GM12878 (cell line): ENCODE results near the gene PRKAG2. TPM values are rescaled to one million over a fixed set of nuclear protein-coding genes. Genes with fewer than 3 reads are reported as not detected.

Experiments used
- ATAC-seq: fragments of 200-7000 bp; cut with Tn5 transposase; 3 replicates; pipeline ENCODE4 v1.9.1; 2020; ENCODE audit warnings: mild to moderate bottlenecking, moderate library complexity
- BruUV-seq: library from RNA; stranded (reverse); fragments of 400-500 nt; replicated peaks from 2 replicates; lab custom pipeline; 2021; lab: Mats Ljungman, UMichigan
- CTCF ChIA-PET: fragments of 300-600 bp; sonication (Branson Sonifier 250); formaldehyde crosslinking; extraction: SDS; loops from one replicate; lab custom pipeline; 2021; ENCODE audit warnings: inconsistent platforms; lab: Yijun Ruan, JAX
- POLR2A ChIA-PET: fragments of 350-600 bp; formaldehyde crosslinking; extraction: SDS; loops from one replicate; lab custom pipeline; 2021; ENCODE audit warnings: inconsistent platforms; lab: Charles Lee
- RAD21 ChIA-PET: fragments of 300-600 bp; sonication (Branson Sonifier 250); formaldehyde crosslinking; loops from one replicate; lab custom pipeline; 2023; ENCODE audit warnings: antibody characterized with exemption; ENCODE audit not compliant: unreplicated experiment; lab: Charles Lee
- SMC1A ChIA-PET: fragments of 300-600 bp; sonication (Branson Sonifier 250); formaldehyde crosslinking; loops from one replicate; lab custom pipeline; 2023; ENCODE audit not compliant: unreplicated experiment, uncharacterized antibody; lab: Charles Lee
- DNase-seq: peaks from one replicate; pipeline ENCODE4 v3.0.0-alpha.2; 2011; ENCODE audit warnings: low read depth, low spot score
- FAIRE-seq: peaks from 3 replicates; lab custom pipeline; 2011; peaks lifted over from hg19 to GRCh38; lab: Jason Lieb, UNC
- H2AFZ ChIP-seq: 2 replicates; pipeline ENCODE4 v1.6.0; 2011; ENCODE audit warnings: low read depth, low read length, control low read depth; ENCODE audit not compliant: control insufficient read depth
- H3K27ac ChIP-seq: 2 replicates; pipeline ENCODE4 v1.5.1; 2011; ENCODE audit warnings: control low read depth; ENCODE audit not compliant: control insufficient read depth, insufficient read depth
- H3K27me3 ChIP-seq, 2 experiments: replicated peaks in 1 of 2; 2 replicates each; pipeline versions ENCODE4 v1.6.0 to v1.6.1; 2011; ENCODE audit warnings: low read length in 1 of 2; ENCODE audit not compliant: control insufficient read depth in 2 of 2, insufficient read depth in 2 of 2
- H3K36me3 ChIP-seq, 2 experiments: 2 replicates each; pipeline ENCODE4 v1.5.1; 2011; ENCODE audit warnings: low read length in 1 of 2; ENCODE audit not compliant: control insufficient read depth in 2 of 2, insufficient read depth in 2 of 2
- H3K4me1 ChIP-seq: 2 replicates; pipeline ENCODE4 v1.6.1; 2011; ENCODE audit warnings: mild to moderate bottlenecking, low read length, moderate library complexity, mixed read lengths; ENCODE audit not compliant: control insufficient read depth, insufficient read depth
- H3K4me2 ChIP-seq: 2 replicates; pipeline ENCODE4 v1.6.0; 2011; ENCODE audit warnings: control low read depth; ENCODE audit not compliant: control insufficient read depth, insufficient read depth
- H3K4me3 ChIP-seq: fragments of 200-600 bp; sonication (generic); 2 replicates; pipeline ENCODE4 v1.5.1; 2016
- H3K79me2 ChIP-seq: 2 replicates; pipeline ENCODE4 v1.6.0; 2011; ENCODE audit warnings: low read length; ENCODE audit not compliant: control insufficient read depth, insufficient read depth
- H3K9ac ChIP-seq: 2 replicates; pipeline ENCODE4 v1.8.0; 2011; ENCODE audit warnings: low read length, control low read depth, mixed read lengths; ENCODE audit not compliant: control insufficient read depth, insufficient read depth
- H3K9me3 ChIP-seq: replicated peaks from 3 replicates; pipeline ENCODE4 v1.5.1; 2011; ENCODE audit warnings: mild to moderate bottlenecking, low read length; ENCODE audit not compliant: control insufficient read depth, insufficient read depth
- H4K20me1 ChIP-seq: 2 replicates; pipeline ENCODE4 v1.6.0; 2011; ENCODE audit not compliant: control insufficient read depth, insufficient read depth
- ATF2 ChIP-seq: IDR thresholded peaks from 2 replicates; pipeline ENCODE4 v1.6.1; 2012; ENCODE audit warnings: low read length, inconsistent platforms
- CREB1 ChIP-seq: IDR thresholded peaks from 2 replicates; pipeline ENCODE4 v1.6.1; 2012; ENCODE audit warnings: low read depth, mild to moderate bottlenecking, inconsistent platforms
- DPF2 ChIP-seq: fragments of 450-650 bp; IDR thresholded peaks from 2 replicates; pipeline ENCODE4 v1.6.1; 2017; ENCODE audit warnings: mild to moderate bottlenecking
- MAX ChIP-seq: IDR thresholded peaks from 2 replicates; pipeline ENCODE4 v1.6.1; 2012; ENCODE audit warnings: low read depth, low read length, improper control_type of control experiment
- MTA3 ChIP-seq: IDR thresholded peaks from 2 replicates; pipeline ENCODE4 v1.6.1; 2012; ENCODE audit warnings: low read length, inconsistent platforms, borderline replicate concordance
- NBN ChIP-seq: fragments of 450-650 bp; IDR thresholded peaks from 2 replicates; pipeline ENCODE4 v1.6.1; 2016
- SMAD1 ChIP-seq: fragments of 450-650 bp; IDR thresholded peaks from 2 replicates; pipeline ENCODE4 v1.6.1; 2018; ENCODE audit warnings: mild to moderate bottlenecking, low read depth; ENCODE audit not compliant: partially characterized antibody
- TCF3 ChIP-seq: IDR thresholded peaks from 2 replicates; pipeline ENCODE4 v1.6.1; 2012; ENCODE audit warnings: low read depth, mild to moderate bottlenecking, low read length, borderline replicate concordance; ENCODE audit not compliant: insufficient read depth
- ZNF24 ChIP-seq: fragments of 450-650 bp; IDR thresholded peaks from 2 replicates; pipeline ENCODE4 v1.6.1; 2017; ENCODE audit warnings: antibody characterized with exemption, mild to moderate bottlenecking
- ZNF622 ChIP-seq: fragments of 450-650 bp; IDR thresholded peaks from 2 replicates; pipeline ENCODE4 v1.6.1; 2017; ENCODE audit warnings: mild to moderate bottlenecking, inconsistent platforms
- WGBS: methylation state at CpG from one replicate; pipeline ENCODE4 v1.1.6; 2016; ENCODE audit warnings: low lambda C conversion rate; ENCODE audit not compliant: insufficient replicate concordance, insufficient coverage; ENCODE audit errors: missing lambda C conversion rate; 5-methylcytosine and 5-hydroxymethylcytosine counted together
- in situ Hi-C: fragments of 300-500 bp; cut with MboI; formaldehyde crosslinking; loops from 9 replicates; pipeline ENCODE4 v1.14.3; 2018; ENCODE audit warnings: mixed read lengths
- intact Hi-C: fragments of 100-400 bp; cut with micrococcal nuclease; formaldehyde crosslinking; loops from one replicate; pipeline ENCODE4 v1.14.2; 2022; ENCODE audit not compliant: unreplicated experiment
- polyA plus RNA-seq, 11 experiments: library from polyadenylated mRNA; depleted of rRNA in 4 of 11; unstranded in 6 of 11; stranded (reverse) in 5 of 11; fragments of >200 nt; fragmentation: Nextera tagmentation in 4 of 11; fragmentation: Illumina TruSeq in 1 of 11; extraction: Ambion mirVana in 4 of 11; extraction: Trizol in 1 of 11; gene quantifications; 1 replicate in 1 of 11; 2 replicates in 10 of 11; pipeline versions ENCODE4 v1.2.1 to v1.2.3, GENCODE V29; 2011 to 2016; ENCODE audit warnings: inconsistent platforms in 2 of 11, missing spikeins in 2 of 11, low read depth in 1 of 11
- total RNA-seq, 4 experiments: library from RNA; depleted of rRNA in 3 of 4; stranded (reverse); fragments of >200 nt in 3 of 4; fragmentation: Illumina TruSeq in 1 of 4; extraction: Trizol in 1 of 4; gene quantifications; 2 replicates each; pipeline versions ENCODE4 v1.2.1 to v1.2.3, GENCODE V29; 2013 to 2021

Gene PRKAG2
- total and polyA plus RNA-seq, 10 of the 15 experiments (the other 5 are each of a cell fraction or from before 2014, with no cell fraction given), result 3.4 to 8.9 (median 6.8) TPM

- H3K9me3 ChIP-seq, result no peaks in the 10 kb centered on the region
- H3K36me3 ChIP-seq, result no peaks in the 10 kb centered on the region
- no TSS peak for BruUV-seq
- no peak overlapping the region for H3K27ac ChIP-seq
- no peak for ATAC-seq
- H2AFZ ChIP-seq, result no peak overlapping the region
- peaks cover 2% of the 10 kb centered on the region; the same call in 1 of the 2 replicates for H3K4me1 ChIP-seq
- no peaks in the 10 kb centered on the region for H4K20me1 ChIP-seq
- 56% methylated on average over 5 of the region's 5 CpGs for WGBS
- in situ Hi-C loops, result no loop called here
- TF ChIP-seq MTA3 (no peak), SMAD1 (no peak), NBN (no peak), MAX (no peak), CREB1 (no peak), ZNF24 (no peak), ATF2 (no peak), DPF2 (no peak), TCF3 (no peak), ZNF622 (no peak)
- TF ChIP-seq, all 136 proteins: peak for 0
- CTCF ChIA-PET, result interaction anchor here (0.6 to 1.0 kb wide), 2 partner anchors 11 to 391 kb away, joined by 3 read pairs; no protein-coding TSS in a partner anchor
- Histone ChIP-seq H3K79me2 (no peaks in the 10 kb centered on the region), H3K4me2 (no peak overlapping the region), H3K9ac (no peak overlapping the region), H3K4me3 (no peak overlapping the region), H3K27me3 (no peaks in the 10 kb centered on the region; a peak in 2 of 4 replicates)
- RAD21 ChIA-PET, result no interaction called here
- DNase-seq, result no peak
- SMC1A ChIA-PET, result no interaction called here
- POLR2A ChIA-PET, result no interaction called here
- FAIRE-seq, result no peak
- intact Hi-C loops, result no loop called here
Observed at GRCh38 chr7:151717415-151717814, 159.5 kb downstream of the PRKAG2 start.
